K562 (cell line): ENCODE results near the gene RABGAP1. TPM values are rescaled to one million over a fixed set of nuclear protein-coding genes. Genes with fewer than 3 reads are reported as not detected.

Experiments used
- ATAC-seq: fragments of 200-7000 bp; cut with Tn5 transposase; 3 replicates; pipeline ENCODE4 v1.9.1; 2020; ENCODE audit warnings: moderate library complexity
- BruUV-seq: library from RNA; stranded (reverse); fragments of 400-500 nt; replicated peaks from 2 replicates; lab custom pipeline; 2021; lab: Mats Ljungman, UMichigan
- CTCF ChIA-PET: fragments of 300-600 bp; formaldehyde crosslinking; extraction: SDS; loops from one replicate; lab custom pipeline; 2021; ENCODE audit warnings: low intra/inter-chr PET ratio; lab: Yijun Ruan, JAX
- POLR2A ChIA-PET: fragments of 300-600, 350-650 bp; sonication (Branson Sonifier 250); formaldehyde crosslinking; extraction: SDS; loops from one replicate; lab custom pipeline; 2021; ENCODE audit warnings: antibody characterized with exemption, inconsistent platforms; lab: Yijun Ruan, JAX
- DNase-seq, 4 experiments: peaks; one replicate each; pipeline versions ENCODE4 v3.0.0 to v3.0.0-alpha.2; 2011 to 2018; ENCODE audit warnings: low spot score in 3 of 4, mixed read lengths in 3 of 4; ENCODE audit errors: extremely low read depth in 1 of 4
- FAIRE-seq: peaks from 2 replicates; lab custom pipeline; 2011; peaks lifted over from hg19 to GRCh38; lab: Jason Lieb, UNC
- H2AFZ ChIP-seq: 2 replicates; pipeline ENCODE4 v1.6.0; 2011; ENCODE audit warnings: low read depth, low read length, control low read depth, inconsistent platforms
- H3K27ac ChIP-seq: fragments of 200-600 bp; 3 replicates; pipeline ENCODE4 v1.8.0; 2011; ENCODE audit warnings: low read depth, mild to moderate bottlenecking, control low read depth, inconsistent platforms, low read length, moderate library complexity, mixed read lengths; ENCODE audit errors: extremely low read depth
- H3K27me3 ChIP-seq, 2 experiments: fragments of 300-600 bp in 1 of 2; 2 replicates in 1 of 2; 3 replicates in 1 of 2; pipeline versions ENCODE4 v1.6.0 to v1.8.0; 2011; ENCODE audit warnings: inconsistent platforms in 2 of 2, low read length in 2 of 2, mild to moderate bottlenecking in 1 of 2, mixed read lengths in 1 of 2, moderate library complexity in 1 of 2; ENCODE audit not compliant: control insufficient read depth in 2 of 2, insufficient read depth in 2 of 2
- H3K36me3 ChIP-seq: fragments of 300-600 bp; 3 replicates; pipeline ENCODE4 v1.8.0; 2011; ENCODE audit warnings: mild to moderate bottlenecking, low read length, inconsistent platforms; ENCODE audit not compliant: control insufficient read depth, insufficient read depth
- H3K4me1 ChIP-seq, 2 experiments: fragments of 200-600 bp in 1 of 2; replicated peaks in 1 of 2; 2 replicates in 1 of 2; 3 replicates in 1 of 2; pipeline versions ENCODE4 v1.5.1 to v1.8.0; 2011; ENCODE audit warnings: inconsistent platforms in 2 of 2, low read length in 2 of 2, mild to moderate bottlenecking in 1 of 2, mixed read lengths in 1 of 2, moderate library complexity in 1 of 2; ENCODE audit not compliant: control insufficient read depth in 2 of 2, insufficient read depth in 2 of 2
- H3K4me2 ChIP-seq: 2 replicates; pipeline ENCODE4 v1.6.1; 2011; ENCODE audit warnings: low read length, control low read depth, inconsistent platforms, mixed read lengths; ENCODE audit not compliant: insufficient read depth
- H3K4me3 ChIP-seq: fragments of 200-600 bp; sonication (generic), shearing (Covaris generic); 2 replicates; pipeline ENCODE4 v1.5.1; 2016; ENCODE audit warnings: control low read depth, inconsistent platforms
- H3K79me2 ChIP-seq: fragments of 200-600 bp; 3 replicates; pipeline ENCODE4 v1.8.0; 2011; ENCODE audit warnings: low read length, inconsistent platforms; ENCODE audit not compliant: control insufficient read depth, insufficient read depth
- H3K9ac ChIP-seq, 2 experiments: 2 replicates each; pipeline versions ENCODE4 v1.6.0 to v1.6.1; 2011; ENCODE audit warnings: low read depth in 2 of 2, low read length in 2 of 2, control low read depth in 1 of 2, inconsistent platforms in 1 of 2, mild to moderate bottlenecking in 1 of 2, mixed read lengths in 1 of 2; ENCODE audit not compliant: insufficient read depth in 1 of 2
- H3K9me1 ChIP-seq: one replicate; pipeline ENCODE4 v1.6.0; 2011; ENCODE audit warnings: inconsistent platforms, mild to moderate bottlenecking, low read length, moderate library complexity; ENCODE audit not compliant: control insufficient read depth, insufficient read depth
- H3K9me3 ChIP-seq: replicated peaks from 2 replicates; pipeline ENCODE4 v1.5.1; 2011; ENCODE audit warnings: low read depth, low read length, inconsistent platforms; ENCODE audit not compliant: control insufficient read depth, insufficient read depth
- H4K20me1 ChIP-seq: replicated peaks from 2 replicates; pipeline ENCODE4 v1.6.1; 2011; ENCODE audit warnings: low read length, inconsistent platforms, mixed read lengths; ENCODE audit not compliant: control insufficient read depth, insufficient read depth
- CXXC5 ChIP-seq: fragments of 250-450 bp; sonication (Bioruptor Pico); IDR thresholded peaks from 2 replicates; pipeline ENCODE4 v1.8.0; 2022; ENCODE audit warnings: inconsistent platforms, mild to moderate bottlenecking, moderate library complexity
- E2F5 ChIP-seq: sonication (generic); formaldehyde crosslinking; IDR thresholded peaks from 2 replicates; pipeline ENCODE4 v1.8.0; 2022; ENCODE audit warnings: mild to moderate bottlenecking, missing genetic modification reagents
- EGR1 ChIP-seq: fragments of 450-650 bp; conservative IDR thresholded peaks from 2 replicates; pipeline ENCODE4 v1.6.1; 2017; ENCODE audit warnings: mild to moderate bottlenecking
- ETV5 ChIP-seq: sonication (generic); formaldehyde crosslinking; IDR thresholded peaks from 2 replicates; pipeline ENCODE4 v1.4.0; 2020; ENCODE audit warnings: low read depth, mild to moderate bottlenecking, missing genetic modification reagents
- HNRNPL ChIP-seq: fragments of 200-400 bp; formaldehyde crosslinking; IDR thresholded peaks from 2 replicates; pipeline ENCODE4 v1.6.1; 2017; ENCODE audit warnings: low read depth, mild to moderate bottlenecking, low read length
- PPARD ChIP-seq: fragments of 250-450 bp; sonication (Bioruptor Pico); IDR thresholded peaks from 2 replicates; pipeline ENCODE4 v1.8.0; 2022; ENCODE audit warnings: inconsistent platforms, mild to moderate bottlenecking, moderate library complexity
- PRPF4 ChIP-seq: fragments of 200-400 bp; formaldehyde crosslinking; IDR thresholded peaks from one replicate; pipeline ENCODE4 v1.6.1; 2017; ENCODE audit warnings: low read length, low read depth, mild to moderate bottlenecking; ENCODE audit not compliant: insufficient read depth, poor library complexity, severe bottlenecking
- SOX6 ChIP-seq: fragments of 450-650 bp; IDR thresholded peaks from 2 replicates; pipeline ENCODE4 v1.6.1; 2014; ENCODE audit warnings: mild to moderate bottlenecking
- ZNF644 ChIP-seq: fragments of 200-800 bp; sonication (Bioruptor generic); IDR thresholded peaks from 2 replicates; pipeline ENCODE4 v1.6.1; 2016; ENCODE audit warnings: low read depth, missing genetic modification characterization, missing compliant biosample characterization
- WGBS: fragments of 100-300 bp; shearing (Covaris generic); methylation state at CpG from one replicate; pipeline ENCODE4 v1.1.6; 2016; ENCODE audit warnings: low coverage, mixed read lengths; ENCODE audit not compliant: insufficient coverage; ENCODE audit errors: missing lambda C conversion rate; 5-methylcytosine and 5-hydroxymethylcytosine counted together
- in situ Hi-C: fragments of 300-500 bp; cut with MboI; formaldehyde crosslinking; loops from 4 replicates; pipeline ENCODE4 v1.15.0; 2018; ENCODE audit warnings: inconsistent platforms, mixed read lengths
- intact Hi-C: fragments of 100-400 bp; cut with micrococcal nuclease; formaldehyde crosslinking; loops from 2 replicates; pipeline ENCODE4 v1.14.2; 2022
- polyA plus RNA-seq, 8 experiments: library from polyadenylated mRNA; depleted of rRNA in 4 of 8; stranded (reverse) in 5 of 8; unstranded in 3 of 8; fragments of >200 nt; fragmentation: Nextera tagmentation in 2 of 8; fragmentation: Illumina TruSeq in 1 of 8; extraction: Ambion mirVana in 2 of 8; extraction: Trizol in 1 of 8; gene quantifications; 2 replicates each; pipeline versions ENCODE4 v1.2.1 to v1.2.3, GENCODE V29; 2011 to 2014; ENCODE audit warnings: inconsistent platforms in 1 of 8, missing spikeins in 1 of 8
- total RNA-seq, 7 experiments: library from RNA; depleted of rRNA in 6 of 7; stranded (reverse); fragments of >200 nt in 6 of 7; fragmentation: Illumina TruSeq in 2 of 7; extraction: Trizol in 2 of 7; gene quantifications; 2 replicates each; pipeline versions ENCODE4 v1.2.1 to v1.2.3, GENCODE V29; 2011 to 2021; ENCODE audit warnings: low replicate concordance in 1 of 7
- TF ChIP-seq, protein P1 (sequence below): fragments of 250-450 bp; sonication (Bioruptor Pico); IDR thresholded peaks from 2 replicates; pipeline ENCODE4 v1.9.0; 2021; ENCODE audit warnings: mild to moderate bottlenecking
- TF ChIP-seq, protein P2 (sequence below): fragments of 450-650 bp; IDR thresholded peaks from 2 replicates; pipeline ENCODE4 v1.7.0; 2016; ENCODE audit warnings: borderline replicate concordance

The RABGAP1 gene
- total and polyA plus RNA-seq, 9 of the 15 experiments (the other 6 are each of a cell fraction or from before 2014, with no cell fraction given): 1.5 to 22.7 (median 13.1) TPM

- no peak overlapping the region for H3K9ac ChIP-seq
- FAIRE-seq (no peak), ATAC-seq (no peak), DNase-seq (no peak)
- H4K20me1 ChIP-seq: 0 out of 2 replicates have a peak, but pooled peaks cover 2% of the 10 kb centered on the region
- in situ Hi-C loops (no loop called here), intact Hi-C loops (no loop called here)
- no peak overlapping the region for H2AFZ ChIP-seq
- H3K27me3 ChIP-seq: no peaks in the 10 kb centered on the region
- peaks cover 0 to 6% of the 10 kb centered on the region in 2 experiments; a peak in 1 of 5 replicates for H3K4me1 ChIP-seq
- 88% methylated on average over 15 of the region's 15 CpGs for WGBS
- TF ChIP-seq, protein P1, sequence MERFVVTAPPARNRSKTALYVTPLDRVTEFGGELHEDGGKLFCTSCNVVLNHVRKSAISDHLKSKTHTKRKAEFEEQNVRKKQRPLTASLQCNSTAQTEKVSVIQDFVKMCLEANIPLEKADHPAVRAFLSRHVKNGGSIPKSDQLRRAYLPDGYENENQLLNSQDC (CRISPR knock-in tag): no peak
- ChIA-PET POLR2A (interaction anchor here (0.6 kb wide), 1 partner anchor 310 kb away, joined by 3 read pairs; no protein-coding TSS in a partner anchor), CTCF (no interaction called here)
- no peaks in the 10 kb centered on the region for H3K79me2 ChIP-seq
- no TSS peak for BruUV-seq
- no peak overlapping the region for H3K4me2 ChIP-seq
- H3K4me3 ChIP-seq: no peak overlapping the region
- no peaks in the 10 kb centered on the region for H3K9me3 ChIP-seq
- H3K9me1 ChIP-seq: no peaks in the 10 kb centered on the region
- H3K27ac ChIP-seq: no peak overlapping the region
- H3K36me3 ChIP-seq: peaks cover 79% of the 10 kb centered on the region; the same call in 2 of the 3 replicates
Measured at GRCh38 chr9:123109540-123110279, 168.9 kb downstream of the RABGAP1 start.

GRCh38 chr9:123111427-123112014, 170.7 kb downstream of the RABGAP1 start:
- ATAC-seq: no peak
- Histone ChIP-seq H3K79me2 (no peaks in the 10 kb centered on the region), H3K9me1 (no peaks in the 10 kb centered on the region), H3K4me1 (peaks cover 0 to 6% of the 10 kb centered on the region in 2 experiments; a peak in 1 of 5 replicates), H3K9ac (no peak overlapping the region), H2AFZ (no peak overlapping the region), H3K4me2 (no peak overlapping the region), H3K9me3 (no peaks in the 10 kb centered on the region), H3K27ac (no peak overlapping the region), H4K20me1 (0 out of 2 replicates have a peak, but pooled peaks cover 2% of the 10 kb centered on the region), H3K4me3 (no peak overlapping the region), H3K27me3 (no peaks in the 10 kb centered on the region), H3K36me3 (peaks cover 82% of the 10 kb centered on the region; the same call in 2 of the 3 replicates)
- BruUV-seq: no TSS peak
- ChIA-PET POLR2A (interaction anchor here (0.8 kb wide), 1 partner anchor 19 kb away, joined by 3 read pairs; no protein-coding TSS in a partner anchor), CTCF (no interaction called here)
- intact Hi-C loops: no loop called here
- no peak for FAIRE-seq
- DNase-seq: no peak
- WGBS: 78% methylated on average over 8 of the region's 8 CpGs
- in situ Hi-C loops: no loop called here
- TF ChIP-seq, protein P2, sequence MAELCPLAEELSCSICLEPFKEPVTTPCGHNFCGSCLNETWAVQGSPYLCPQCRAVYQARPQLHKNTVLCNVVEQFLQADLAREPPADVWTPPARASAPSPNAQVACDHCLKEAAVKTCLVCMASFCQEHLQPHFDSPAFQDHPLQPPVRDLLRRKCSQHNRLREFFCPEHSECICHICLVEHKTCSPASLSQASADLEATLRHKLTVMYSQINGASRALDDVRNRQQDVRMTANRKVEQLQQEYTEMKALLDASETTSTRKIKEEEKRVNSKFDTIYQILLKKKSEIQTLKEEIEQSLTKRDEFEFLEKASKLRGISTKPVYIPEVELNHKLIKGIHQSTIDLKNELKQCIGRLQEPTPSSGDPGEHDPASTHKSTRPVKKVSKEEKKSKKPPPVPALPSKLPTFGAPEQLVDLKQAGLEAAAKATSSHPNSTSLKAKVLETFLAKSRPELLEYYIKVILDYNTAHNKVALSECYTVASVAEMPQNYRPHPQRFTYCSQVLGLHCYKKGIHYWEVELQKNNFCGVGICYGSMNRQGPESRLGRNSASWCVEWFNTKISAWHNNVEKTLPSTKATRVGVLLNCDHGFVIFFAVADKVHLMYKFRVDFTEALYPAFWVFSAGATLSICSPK: no peak
- TF ChIP-seq SOX6 (no peak), CXXC5 (CRISPR knock-in tag) (no peak), HNRNPL (no peak), PRPF4 (no peak), EGR1 (no peak), ZNF644 (tag) (no peak), E2F5 (CRISPR knock-in tag) (no peak), ETV5 (no peak), PPARD (CRISPR knock-in tag) (no peak)
